Neural progenitor cell (in vitro differentiated cells): Measurements from ENCODE around the gene DNAI2.

Experiments
- EZH2 ChIP-seq: fragments of 200-600 bp; sonication (generic); IDR thresholded peaks from 2 replicates; pipeline ENCODE4 v1.6.1; 2017; ENCODE audit warnings: antibody characterized with exemption, mild to moderate bottlenecking, moderate library complexity
- TF ChIP-seq, protein P1 (sequence below): fragments of 200-600 bp; sonication (generic); IDR thresholded peaks from 2 replicates; pipeline ENCODE4 v1.5.1; 2017; ENCODE audit warnings: antibody characterized with exemption, mild to moderate bottlenecking

DNA sequence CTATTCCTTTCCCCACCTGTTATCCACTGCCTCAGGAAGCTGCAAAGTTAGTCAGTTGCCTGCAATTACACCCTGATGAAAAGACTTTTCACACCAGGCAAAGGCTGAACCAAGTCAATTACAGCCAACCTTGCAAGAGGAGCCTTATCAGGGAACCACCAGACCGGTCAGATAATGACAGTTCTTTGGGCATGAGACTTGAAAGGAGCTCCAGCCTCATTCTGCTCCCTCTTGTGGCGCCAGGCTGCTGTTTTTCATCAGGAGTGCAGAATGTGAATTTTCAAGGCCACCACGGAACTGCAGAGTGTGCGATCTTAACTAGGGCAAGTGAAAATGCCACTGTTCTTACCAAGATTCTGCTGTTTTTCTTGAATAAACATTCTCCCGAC, 22.5 kb downstream of the DNAI2 start:
- TF ChIP-seq, protein P1, sequence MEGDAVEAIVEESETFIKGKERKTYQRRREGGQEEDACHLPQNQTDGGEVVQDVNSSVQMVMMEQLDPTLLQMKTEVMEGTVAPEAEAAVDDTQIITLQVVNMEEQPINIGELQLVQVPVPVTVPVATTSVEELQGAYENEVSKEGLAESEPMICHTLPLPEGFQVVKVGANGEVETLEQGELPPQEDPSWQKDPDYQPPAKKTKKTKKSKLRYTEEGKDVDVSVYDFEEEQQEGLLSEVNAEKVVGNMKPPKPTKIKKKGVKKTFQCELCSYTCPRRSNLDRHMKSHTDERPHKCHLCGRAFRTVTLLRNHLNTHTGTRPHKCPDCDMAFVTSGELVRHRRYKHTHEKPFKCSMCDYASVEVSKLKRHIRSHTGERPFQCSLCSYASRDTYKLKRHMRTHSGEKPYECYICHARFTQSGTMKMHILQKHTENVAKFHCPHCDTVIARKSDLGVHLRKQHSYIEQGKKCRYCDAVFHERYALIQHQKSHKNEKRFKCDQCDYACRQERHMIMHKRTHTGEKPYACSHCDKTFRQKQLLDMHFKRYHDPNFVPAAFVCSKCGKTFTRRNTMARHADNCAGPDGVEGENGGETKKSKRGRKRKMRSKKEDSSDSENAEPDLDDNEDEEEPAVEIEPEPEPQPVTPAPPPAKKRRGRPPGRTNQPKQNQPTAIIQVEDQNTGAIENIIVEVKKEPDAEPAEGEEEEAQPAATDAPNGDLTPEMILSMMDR: peak; percentile 70
- TF ChIP-seq EZH2: no peak
